Osteoblast (primary cell): ENCODE measurements around the gene C7. TPM values are rescaled to one million over a fixed set of nuclear protein-coding genes. Genes with fewer than 3 reads are reported as not detected.

Experiments used
- DNase-seq: peaks from one replicate; pipeline ENCODE4 v3.0.0; 2011; ENCODE audit warnings: low spot score, mixed read lengths; ENCODE audit not compliant: insufficient read length; ENCODE audit errors: missing footprints
- H2AFZ ChIP-seq: 2 replicates; pipeline ENCODE4 v1.6.0; 2011; ENCODE audit warnings: mild to moderate bottlenecking, low read length
- H3K27ac ChIP-seq: 2 replicates; pipeline ENCODE4 v1.5.1; 2011; ENCODE audit warnings: mild to moderate bottlenecking, low read depth, low read length, moderate library complexity
- H3K27me3 ChIP-seq: 2 replicates; pipeline ENCODE4 v1.6.0; 2012; ENCODE audit warnings: mild to moderate bottlenecking, control low read depth, inconsistent platforms, low read length, moderate library complexity; ENCODE audit not compliant: insufficient read depth
- H3K36me3 ChIP-seq: 2 replicates; pipeline ENCODE4 v1.5.1; 2011; ENCODE audit warnings: mild to moderate bottlenecking, low read length, control low read depth, moderate library complexity; ENCODE audit not compliant: insufficient read depth
- H3K4me1 ChIP-seq: 2 replicates; pipeline ENCODE4 v1.5.1; 2011; ENCODE audit warnings: mild to moderate bottlenecking, low read length, control low read depth, moderate library complexity; ENCODE audit not compliant: insufficient read depth
- H3K4me2 ChIP-seq: 2 replicates; pipeline ENCODE4 v1.6.0; 2011; ENCODE audit warnings: mild to moderate bottlenecking, low read length; ENCODE audit not compliant: insufficient read depth
- H3K4me3 ChIP-seq: fragments of 200-600 bp; sonication (generic); 3 replicates; pipeline ENCODE4 v1.5.1; 2012; ENCODE audit warnings: mild to moderate bottlenecking, low read length, inconsistent platforms; ENCODE audit not compliant: insufficient read depth
- H3K79me2 ChIP-seq: 2 replicates; pipeline ENCODE4 v1.6.0; 2012; ENCODE audit warnings: mild to moderate bottlenecking, low read length, control low read depth, inconsistent platforms; ENCODE audit not compliant: insufficient read depth
- H3K9me3 ChIP-seq: 2 replicates; pipeline ENCODE4 v1.5.1; 2011; ENCODE audit warnings: low read depth, low read length, control low read depth
- H4K20me1 ChIP-seq: 2 replicates; pipeline ENCODE4 v1.6.0; 2012; ENCODE audit warnings: mild to moderate bottlenecking, low read length, control low read depth; ENCODE audit not compliant: insufficient read depth
- CTCF ChIP-seq: IDR thresholded peaks from 2 replicates; pipeline ENCODE4 v1.5.1; 2011; ENCODE audit warnings: mild to moderate bottlenecking, low read depth, low read length, moderate library complexity; ENCODE audit errors: extremely low read depth
- total RNA-seq: library from RNA; depleted of rRNA; stranded (reverse); fragments of >200 nt; gene quantifications from 2 replicates; pipeline ENCODE4 v1.2.3, GENCODE V29; 2012

The C7 gene
- total RNA-seq, 1 donor = 0.36 TPM

- Histone ChIP-seq H3K79me2 (no peaks in the 10 kb centered on the region), H3K36me3 (no peaks in the 10 kb centered on the region), H3K27ac (no peak overlapping the region), H3K4me1 (no peaks in the 10 kb centered on the region), H3K4me2 (no peak overlapping the region), H3K9me3 (no peaks in the 10 kb centered on the region), H3K27me3 (no peaks in the 10 kb centered on the region), H4K20me1 (no peaks in the 10 kb centered on the region), H2AFZ (no peak overlapping the region), H3K4me3 (no peak overlapping the region)
- no peak for TF ChIP-seq CTCF
- DNase-seq = no peak
Measured at GRCh38 chr5:40973364-40974004, 64.2 kb downstream of the C7 start.

- no peak for DNase-seq
- H4K20me1 ChIP-seq = no peaks in the 10 kb centered on the region
- H3K36me3 ChIP-seq = no peaks in the 10 kb centered on the region
- H3K79me2 ChIP-seq = no peaks in the 10 kb centered on the region
- H3K4me3 ChIP-seq = no peak overlapping the region
- H2AFZ ChIP-seq = no peak overlapping the region
- no peaks in the 10 kb centered on the region for H3K4me1 ChIP-seq
- H3K27me3 ChIP-seq = no peaks in the 10 kb centered on the region
- no peak for TF ChIP-seq CTCF
- H3K4me2 ChIP-seq = no peak overlapping the region
- H3K9me3 ChIP-seq = no peaks in the 10 kb centered on the region
- no peak overlapping the region for H3K27ac ChIP-seq
Measured at GRCh38 chr5:40976041-40976440, 66.7 kb downstream of the C7 start.

GRCh38 chr5:40976836-40977235 is 67.5 kb downstream of the C7 start:
- no peak overlapping the region for H3K4me3 ChIP-seq
- H3K79me2 ChIP-seq = no peaks in the 10 kb centered on the region
- H3K27ac ChIP-seq = no peak overlapping the region
- H3K27me3 ChIP-seq = no peaks in the 10 kb centered on the region
- H3K9me3 ChIP-seq = no peaks in the 10 kb centered on the region
- TF ChIP-seq CTCF = no peak
- DNase-seq = no peak
- no peaks in the 10 kb centered on the region for H4K20me1 ChIP-seq
- no peak overlapping the region for H3K4me2 ChIP-seq
- H3K36me3 ChIP-seq = no peaks in the 10 kb centered on the region
- no peaks in the 10 kb centered on the region for H3K4me1 ChIP-seq
- H2AFZ ChIP-seq = no peak overlapping the region

GRCh38 chr5:40981420-40981819 is 72.1 kb downstream of the C7 start:
- H3K4me1 ChIP-seq = no peaks in the 10 kb centered on the region
- TF ChIP-seq CTCF = no peak
- DNase-seq = peak; percentile 52
- H4K20me1 ChIP-seq = no peaks in the 10 kb centered on the region
- no peak overlapping the region for H3K27ac ChIP-seq
- no peaks in the 10 kb centered on the region for H3K9me3 ChIP-seq
- H3K4me3 ChIP-seq = no peak overlapping the region
- no peak overlapping the region for H3K4me2 ChIP-seq
- no peaks in the 10 kb centered on the region for H3K36me3 ChIP-seq
- H3K27me3 ChIP-seq = no peaks in the 10 kb centered on the region
- no peak overlapping the region for H2AFZ ChIP-seq
- H3K79me2 ChIP-seq = no peaks in the 10 kb centered on the region
